Stimulated activated CD8-positive, alpha-beta memory T cell treated with anti-CD3 and anti-CD28 coated beads, Interleukin-7, amount 100 ng/mL, for 1 hour (primary cell): ENCODE measurements around the gene AP3S2.
"Not testable (repeated sequence)": the region's sequence is repeated elsewhere in the genome, so short reads cannot be mapped to it uniquely, and the experiment has no call there.

Experiments used
- DNase-seq, 2 donors: peaks; one replicate each; pipeline ENCODE4 v3.0.0-alpha.2; 2020; ENCODE audit warnings: low read depth in 2 of 2

The AP3S2 gene

GRCh38 chr15:89799918-89800498 lies 93.8 kb downstream of the AP3S2 start:
- no peak for DNase-seq

- DNase-seq, result no peak
Observed at GRCh38 chr15:89799011-89799911, 94.5 kb downstream of the AP3S2 start.

DNA sequence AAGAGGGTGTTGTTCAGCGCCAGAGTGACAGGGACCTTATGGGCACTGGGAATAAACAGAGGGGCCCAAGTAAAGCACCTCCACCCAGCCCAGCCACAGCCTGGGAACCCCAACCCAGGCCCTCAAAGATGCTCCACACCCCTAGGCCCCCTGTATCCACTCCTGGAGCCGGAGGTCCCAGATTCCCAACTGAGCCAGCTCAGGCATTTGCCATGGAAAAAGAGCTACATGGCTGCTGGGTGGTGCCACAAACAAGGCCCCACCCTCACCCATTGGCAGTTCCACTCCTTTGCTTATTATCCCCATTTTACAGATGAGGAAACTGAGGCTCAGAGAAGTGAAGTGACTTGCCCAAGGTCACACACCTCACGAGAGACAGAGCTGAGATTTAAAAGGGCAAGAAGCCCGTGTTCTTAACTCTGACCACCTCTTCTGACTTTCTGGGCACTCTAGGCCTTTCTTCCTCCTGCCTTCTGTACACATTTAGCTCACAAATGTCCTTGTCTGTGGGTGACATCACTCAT lies 96.1 kb downstream of the AP3S2 start:
- no peak for DNase-seq

DNA sequence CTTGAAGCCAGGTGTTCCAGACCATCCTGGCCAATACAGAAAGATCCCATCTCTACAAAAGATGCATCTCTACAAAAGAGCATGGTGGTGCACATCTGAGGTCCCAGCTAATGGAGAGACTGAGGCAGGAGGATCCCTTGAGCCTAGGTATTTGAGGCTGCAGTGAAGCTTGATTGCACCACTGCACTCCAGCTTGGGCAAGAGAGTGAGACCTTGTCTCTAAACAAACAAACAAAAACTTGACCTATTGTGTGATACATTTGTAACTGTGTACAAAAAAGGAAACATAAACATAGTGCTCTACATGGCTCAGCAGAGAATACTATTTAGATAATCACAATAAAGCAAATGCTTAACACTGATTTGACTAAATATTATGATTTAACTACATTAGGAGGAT lies 97.8 kb downstream of the AP3S2 start:
- DNase-seq, result no peak

DNA sequence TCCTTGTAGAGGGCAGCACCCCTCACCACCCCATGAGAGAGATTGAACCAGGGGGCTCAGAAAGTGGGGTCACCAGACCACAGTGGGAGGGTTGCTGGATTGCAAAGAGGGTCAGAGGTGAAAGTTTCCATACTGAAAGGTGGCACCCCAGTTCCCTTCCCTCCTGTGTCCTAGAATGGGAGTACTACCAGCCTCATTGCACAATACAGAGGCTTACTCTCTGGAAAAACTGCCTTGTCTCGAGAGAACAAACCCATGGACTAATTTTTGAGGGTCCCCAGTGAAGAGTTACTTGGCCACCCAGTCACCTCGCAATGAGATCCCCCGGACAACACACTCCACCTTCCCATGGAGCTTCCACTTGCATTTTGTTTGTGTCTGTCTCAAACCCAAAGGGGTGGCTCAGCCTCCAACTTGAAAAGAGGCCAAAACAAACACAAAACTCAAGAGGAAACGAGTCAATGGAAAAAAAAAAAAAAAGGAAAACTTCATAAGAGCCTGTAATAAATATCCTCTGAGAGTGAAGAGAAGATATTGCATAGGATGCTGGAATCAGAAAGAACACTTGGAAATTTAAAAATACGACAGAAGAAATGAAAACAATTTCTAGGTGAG lies 99.1 kb downstream of the AP3S2 start:
- no peak for DNase-seq

DNA sequence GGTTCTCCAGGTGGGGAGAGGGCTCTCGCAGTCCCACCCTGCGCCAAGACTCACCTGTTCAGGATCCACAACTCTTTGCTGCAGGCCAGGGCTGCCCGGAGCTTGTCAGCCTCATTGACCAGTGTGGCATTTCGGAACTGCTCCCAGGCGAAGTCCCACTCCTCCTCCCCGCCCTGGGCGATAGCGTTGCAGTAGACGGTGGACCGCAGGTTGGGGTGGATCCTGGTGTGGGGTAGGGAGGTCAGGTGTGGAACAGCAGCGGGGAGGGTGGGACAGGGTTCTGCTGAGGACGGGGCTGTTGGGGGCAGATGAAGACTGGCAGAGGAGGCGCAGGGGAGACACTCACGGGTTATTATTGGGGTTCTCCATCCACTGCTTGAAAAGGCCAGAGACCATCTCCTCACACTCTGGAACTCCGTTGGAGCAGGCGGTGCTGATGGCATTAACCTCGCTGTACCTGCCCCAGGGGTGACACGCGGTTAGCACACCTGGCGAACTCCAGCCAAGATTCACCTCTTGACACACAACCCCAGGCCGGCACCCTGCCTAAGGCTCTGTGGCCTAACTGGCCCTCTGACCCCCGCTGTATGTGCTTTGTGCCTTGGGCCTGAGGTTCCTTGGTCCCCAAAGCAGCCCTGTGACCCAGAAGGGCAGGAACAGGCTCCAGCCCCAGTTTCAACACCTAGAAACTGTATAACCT lies 101.5 kb downstream of the AP3S2 start:
- DNase-seq, result no peak

DNA sequence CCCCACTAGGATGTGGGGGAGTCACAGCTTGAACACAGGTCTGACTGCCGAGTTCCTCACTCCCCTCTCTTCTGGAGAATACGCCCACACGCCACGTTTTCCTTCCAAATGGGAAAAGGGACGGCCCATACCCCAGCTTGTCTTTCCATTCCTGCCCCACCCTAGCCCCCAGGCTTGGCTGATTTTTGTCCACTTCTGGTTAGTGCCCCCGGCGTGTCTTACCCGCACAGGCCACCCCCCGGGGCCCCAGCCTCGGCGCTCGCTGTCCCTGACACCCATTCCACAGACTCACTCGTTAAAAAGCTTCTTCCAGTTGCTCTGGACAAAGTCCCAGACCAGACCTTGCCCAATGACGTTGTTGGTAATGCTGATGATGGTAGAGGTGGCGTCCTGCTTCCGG lies 103.1 kb downstream of the AP3S2 start:
- no peak for DNase-seq

DNA sequence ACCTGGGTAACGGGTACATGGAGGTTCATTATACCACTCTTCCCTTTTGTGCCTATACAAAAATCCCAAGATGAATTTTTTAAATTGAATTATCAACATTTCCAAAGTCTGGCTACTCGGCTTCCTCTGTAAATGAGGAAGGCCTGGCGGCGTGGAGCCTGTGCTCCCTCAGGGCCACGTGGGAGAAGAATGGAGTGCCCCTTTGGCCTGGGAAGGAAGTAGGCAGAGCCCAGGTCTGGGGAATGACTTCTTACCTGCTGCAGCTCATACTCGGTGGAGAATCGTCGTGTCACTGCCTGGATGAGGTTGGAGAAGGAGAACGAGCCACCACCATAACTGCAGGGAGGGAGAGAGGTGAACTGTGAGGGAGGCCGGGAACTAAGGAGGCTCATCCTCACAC lies 103.6 kb downstream of the AP3S2 start:
- no peak for DNase-seq

DNA sequence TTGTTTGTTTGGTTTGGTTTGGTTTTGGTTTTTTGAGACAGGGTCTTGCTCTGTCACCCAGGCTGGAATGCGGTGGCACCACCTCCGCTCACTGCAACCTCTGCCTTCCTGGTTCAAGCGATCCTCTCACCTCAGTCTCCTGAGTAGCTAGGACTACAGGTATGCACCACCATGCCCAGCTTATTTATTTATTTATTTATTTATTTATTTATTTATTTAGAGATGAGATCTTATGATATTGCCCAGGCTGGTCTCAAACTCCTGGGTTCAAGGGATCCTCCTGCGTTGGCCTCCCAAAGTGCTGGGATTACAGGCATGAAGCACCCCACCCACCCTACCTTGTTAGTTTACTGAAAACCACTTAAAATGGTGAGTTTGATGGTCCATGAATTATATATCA lies 105.2 kb downstream of the AP3S2 start:
- not testable (repeated sequence) for DNase-seq

DNA sequence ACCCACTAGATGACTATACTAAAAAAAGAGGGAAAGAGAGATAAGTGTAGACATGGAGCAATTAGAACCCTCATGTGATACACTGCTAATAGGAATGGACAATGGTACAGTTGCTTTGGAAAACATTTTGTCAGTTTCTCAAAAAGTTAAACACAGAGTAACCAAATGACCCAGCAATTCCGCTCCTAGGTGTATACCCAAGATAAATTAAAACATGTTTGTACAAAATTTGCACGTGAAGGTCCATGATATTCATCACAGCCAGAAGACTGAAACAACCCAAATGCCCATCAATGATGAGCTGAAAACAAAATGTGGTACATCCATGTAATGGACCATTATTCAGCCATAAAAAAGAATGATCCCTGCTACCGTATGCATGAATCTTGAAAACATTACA lies 105.8 kb downstream of the AP3S2 start:
- DNase-seq, result no peak

DNA sequence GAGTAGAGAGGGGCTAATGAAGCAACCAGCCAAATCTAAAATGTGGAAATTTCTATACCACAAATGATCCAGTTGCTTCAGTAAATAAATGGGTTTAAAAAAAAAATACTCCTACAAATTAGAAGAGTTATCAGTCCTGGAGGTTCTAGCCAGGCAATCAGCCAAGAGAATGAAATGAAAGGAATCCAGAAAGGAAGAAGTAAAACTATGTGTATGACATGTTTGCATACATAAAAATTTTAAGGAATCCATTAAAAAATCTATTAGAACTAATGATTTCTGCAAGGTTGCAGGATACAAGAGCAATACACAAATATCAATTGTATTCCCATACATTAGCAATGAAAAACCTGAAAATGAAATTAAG lies 108.0 kb downstream of the AP3S2 start:
- no peak for DNase-seq

DNA sequence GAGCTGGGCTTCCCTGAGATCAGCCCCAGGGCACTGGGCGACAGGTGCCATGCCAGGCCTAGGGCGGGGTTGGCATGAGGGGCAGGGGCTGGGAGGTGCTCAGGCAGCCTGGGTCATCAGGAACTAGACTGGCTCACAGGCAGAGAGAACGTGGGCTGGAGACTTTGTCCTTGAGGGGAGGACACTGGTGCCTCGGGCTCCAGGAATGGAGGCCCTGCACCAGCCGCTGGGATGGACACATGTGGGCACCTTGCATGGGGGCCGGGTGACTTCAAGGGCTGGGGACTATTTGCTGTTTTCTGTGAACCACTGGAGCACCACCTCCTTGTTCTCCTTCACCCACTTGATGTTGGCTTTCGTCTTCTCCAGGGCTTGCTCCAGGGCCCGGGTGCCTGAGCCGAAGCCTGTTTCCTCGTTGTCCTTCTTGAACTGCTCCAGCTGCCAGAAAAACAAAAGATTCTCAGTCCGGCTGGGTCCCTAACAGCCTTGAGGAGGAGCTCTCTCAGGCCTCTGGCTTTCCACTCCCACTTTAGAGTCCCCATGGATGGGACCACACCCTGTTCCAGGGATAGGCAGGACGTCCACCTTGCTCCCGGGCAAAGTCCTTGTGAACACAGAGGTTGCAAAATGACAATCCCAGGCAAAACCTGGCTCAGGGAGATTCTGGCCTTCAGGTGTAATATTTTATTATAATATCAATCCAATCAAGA lies 108.6 kb downstream of the AP3S2 start:
- DNase-seq, result no peak

DNA sequence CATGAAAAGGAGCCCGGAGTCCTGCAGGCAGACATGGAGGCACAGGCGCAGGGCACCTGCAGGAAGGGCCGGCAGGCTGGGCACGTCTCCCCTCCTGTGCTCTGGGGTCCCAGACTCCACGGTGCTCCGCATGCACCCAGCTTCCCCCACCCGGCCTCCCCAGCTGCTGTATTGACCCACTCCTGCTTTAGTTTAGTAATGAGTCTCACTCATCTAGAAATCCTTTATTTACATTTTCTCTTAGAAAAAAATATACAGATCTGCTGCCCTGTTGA lies 109.2 kb downstream of the AP3S2 start:
- DNase-seq, result no peak

DNA sequence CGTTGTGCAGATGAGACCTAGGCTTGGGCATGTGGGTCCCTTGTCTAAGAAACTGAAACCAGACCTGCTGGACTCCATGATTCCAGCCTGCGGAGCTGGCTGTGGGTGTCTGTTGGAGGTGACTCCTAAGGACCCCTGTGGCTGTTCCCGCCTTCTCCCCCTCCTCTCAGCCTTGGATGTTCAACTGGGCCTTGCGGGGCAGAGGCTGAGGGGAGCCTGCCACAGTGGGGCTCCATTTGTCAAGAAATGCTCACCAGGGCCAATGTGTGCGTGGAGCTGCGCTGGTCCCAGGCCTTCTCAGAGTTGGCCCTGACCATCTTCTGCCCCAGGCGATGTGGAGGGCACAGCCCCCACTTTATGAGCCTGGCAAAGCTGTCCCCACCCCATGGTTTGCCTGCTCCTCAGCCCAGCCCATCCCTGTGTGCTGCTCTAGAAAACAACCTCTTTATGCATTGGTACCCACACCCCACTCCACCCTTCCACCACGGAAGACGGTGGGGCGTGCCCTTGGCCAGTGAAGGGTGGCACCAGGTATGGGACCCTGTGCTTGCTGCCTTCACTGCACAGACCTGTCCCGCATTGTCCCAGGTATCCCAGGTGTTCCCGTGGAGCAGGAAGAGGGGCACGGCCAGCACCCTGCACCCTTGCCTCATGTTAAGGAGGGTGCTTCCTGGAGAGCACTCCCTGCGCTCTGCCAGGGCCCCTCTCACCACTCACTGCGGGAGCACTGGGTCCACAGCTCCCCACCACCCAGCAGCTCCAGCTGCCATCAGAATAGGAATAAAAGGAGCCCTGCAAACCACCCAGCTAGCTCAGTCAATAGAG lies 109.7 kb downstream of the AP3S2 start:
- no peak for DNase-seq

DNA sequence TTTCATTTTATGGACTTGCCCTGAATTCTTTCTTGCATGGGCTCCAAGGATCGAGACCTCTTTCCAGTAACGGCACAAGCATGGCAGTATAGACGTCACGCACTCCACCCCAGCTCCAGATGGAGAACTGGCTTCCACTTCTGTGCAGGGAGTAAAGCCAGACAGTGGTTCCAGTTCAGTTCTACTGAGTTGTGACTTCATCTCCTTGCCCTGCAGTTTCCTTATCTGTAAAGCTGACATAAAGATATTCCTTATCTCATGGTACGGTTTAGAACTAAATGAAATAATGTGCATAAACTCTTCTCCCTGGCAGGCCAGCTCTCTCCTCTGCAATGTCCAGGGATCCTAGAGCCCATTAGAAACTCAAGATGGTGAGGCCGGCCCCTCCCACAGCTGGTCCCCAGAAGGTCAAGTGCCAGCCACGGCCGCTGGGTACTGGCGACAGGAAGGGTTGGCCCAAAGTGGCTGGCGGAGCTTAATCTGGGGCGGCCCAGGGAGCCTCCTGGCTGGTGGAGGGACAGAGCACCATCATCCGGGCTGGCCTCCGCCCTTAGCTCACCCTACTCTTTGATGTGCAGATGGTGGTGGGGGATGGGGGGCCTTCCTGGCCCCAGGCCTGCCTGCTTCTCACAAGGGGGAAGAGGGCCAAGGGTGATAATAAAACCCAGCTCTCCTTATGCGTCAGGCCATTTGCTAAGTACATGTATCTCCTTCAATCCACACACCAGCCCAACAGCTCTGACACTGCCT lies 110.5 kb downstream of the AP3S2 start:
- no peak for DNase-seq

- DNase-seq, result not testable (repeated sequence)
Observed at GRCh38 chr15:89782619-89782950, 111.2 kb downstream of the AP3S2 start.

GRCh38 chr15:89781891-89782618 lies 111.7 kb downstream of the AP3S2 start:
- no peak for DNase-seq

GRCh38 chr15:89781055-89781454 lies 112.7 kb downstream of the AP3S2 start:
- DNase-seq, result no peak

DNA sequence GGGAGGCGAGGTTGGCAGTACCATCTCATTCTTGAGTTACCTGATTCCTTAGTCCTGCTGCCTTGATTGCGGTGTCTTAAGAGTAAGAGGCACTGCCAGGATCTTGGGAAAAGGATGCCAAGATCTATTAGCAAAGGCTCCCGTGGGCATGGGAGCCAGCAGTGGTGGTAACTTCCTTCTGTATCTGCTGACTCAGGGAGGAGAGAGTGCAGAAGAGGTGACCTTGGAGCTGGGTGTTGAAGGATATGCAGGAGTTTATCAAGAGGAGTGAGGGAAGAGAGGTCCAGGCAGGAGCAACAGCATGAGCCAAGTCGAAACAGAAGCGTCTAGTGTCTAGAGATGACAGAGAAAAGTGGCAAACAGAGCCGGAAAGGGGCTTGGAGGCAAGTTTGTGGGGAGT lies 113.2 kb downstream of the AP3S2 start:
- DNase-seq, result no peak
